ENCODE data around the gene SHOC1. TPM values are rescaled to one million over a fixed set of nuclear protein-coding genes. Genes with fewer than 3 reads are reported as not detected.

Gene SHOC1
- total and polyA plus RNA-seq, 2 donors (not counting 1 experiment from before 2014, with no cell fraction given), result not detected

DNA sequence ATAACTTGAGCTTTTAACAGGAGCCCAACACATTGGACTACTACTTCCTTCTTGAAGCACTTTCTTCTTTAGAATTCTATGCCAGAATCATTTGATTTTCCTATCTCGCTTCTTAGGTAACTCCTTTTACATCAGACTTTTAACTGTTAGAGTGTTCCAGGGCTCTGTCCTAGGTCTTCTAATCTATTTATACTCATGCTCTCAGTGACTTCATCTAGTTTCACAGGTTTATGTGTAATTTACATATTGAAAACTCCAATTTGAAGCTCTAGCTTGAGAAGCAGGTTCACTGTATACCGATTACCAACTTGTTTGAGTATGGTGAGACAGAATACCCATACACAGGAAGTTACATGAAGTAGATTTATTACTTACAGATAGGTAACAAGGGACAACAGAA is 11.3 kb downstream of the SHOC1 start:
- no peaks in the 10 kb centered on the region for H3K4me1 ChIP-seq (ENCODE audit: control insufficient read depth in 2 of 2, insufficient read depth in 2 of 2, low read length in 2 of 2)
- no peak overlapping the region for H3K27ac ChIP-seq (ENCODE audit: low read length in 2 of 2)
- intact Hi-C loops (cut with micrococcal nuclease), result no loop called here
- no CpG with 5 or more reads among the region's 2 CpGs for WGBS (ENCODE audit: insufficient coverage)
- Mint-ChIP-seq H3K27me3 (no peaks in the 10 kb centered on the region), H3K4me1 (no peaks in the 10 kb centered on the region), H3K4me3 (no peak overlapping the region), H3K27ac (no peak overlapping the region), H3K9me3 (ENCODE audit: insufficient read depth) (peaks cover 4% of the 10 kb centered on the region)
- ATAC-seq (ENCODE audit: low read depth), result no peak
- POLR2A ChIA-PET, result no interaction called here
- DNase-seq, result no peak
- no peaks in the 10 kb centered on the region for H3K27me3 ChIP-seq (replicated peaks in 1 of 4; ENCODE audit: control extremely low read depth in 1 of 4, control insufficient read depth in 3 of 4, insufficient read depth in 4 of 4, low read length in 3 of 4)
- CTCF ChIA-PET, result interaction anchor here (1.0 kb wide), 1 partner anchor 578 kb away, joined by 4 read pairs; no protein-coding TSS in a partner anchor
- no peaks in the 10 kb centered on the region for H3K79me2 ChIP-seq (ENCODE audit: control insufficient read depth, insufficient read depth, low read length)
- H3K4me3 ChIP-seq (ENCODE audit: control extremely low read depth in 1 of 5, extremely low read depth in 1 of 5, insufficient read depth in 1 of 5, low read depth in 2 of 5, low read length in 4 of 5), result no peak overlapping the region
- H4K20me1 ChIP-seq (ENCODE audit: control insufficient read depth, insufficient read depth, low read length, poor library complexity, severe bottlenecking), result no peaks in the 10 kb centered on the region
- H3K4me2 ChIP-seq (replicated peaks; ENCODE audit: low read depth, low read length, poor library complexity, severe bottlenecking), result no peak overlapping the region
- TF ChIP-seq EZH2 (IDR thresholded peaks at IDR 0.05; ENCODE audit: borderline replicate concordance, insufficient read depth, low read depth, low read length, poor library complexity, severe bottlenecking) (no peak), CTCF (IDR thresholded peaks at IDR 0.05) (no peak)
- H3K9ac ChIP-seq (ENCODE audit: low read length), result no peak overlapping the region
- no peak overlapping the region for H2AFZ ChIP-seq (ENCODE audit: insufficient read depth, low read depth, low read length, poor library complexity, severe bottlenecking)
- H3K9me3 ChIP-seq (ENCODE audit: control extremely low read depth in 1 of 3, control insufficient read depth in 2 of 3, insufficient read depth in 1 of 3, low read length in 2 of 3), result peaks cover 0 to 5% (median 4%) of the 10 kb centered on the region in 3 donors
- no peaks in the 10 kb centered on the region for H3K36me3 ChIP-seq (replicated peaks in 1 of 2; ENCODE audit: control extremely low read depth in 1 of 2, control insufficient read depth in 1 of 2, extremely low read depth in 1 of 2, insufficient read depth in 2 of 2, low read length in 1 of 2)

- Histone ChIP-seq H3K27ac (ENCODE audit: low read length in 2 of 2) (no peak overlapping the region), H3K4me3 (ENCODE audit: control extremely low read depth in 1 of 5, extremely low read depth in 1 of 5, insufficient read depth in 1 of 5, low read depth in 2 of 5, low read length in 4 of 5) (no peak overlapping the region), H3K79me2 (ENCODE audit: control insufficient read depth, insufficient read depth, low read length) (no peaks in the 10 kb centered on the region), H3K9ac (ENCODE audit: low read length) (no peak overlapping the region), H3K36me3 (replicated peaks in 1 of 2; ENCODE audit: control extremely low read depth in 1 of 2, control insufficient read depth in 1 of 2, extremely low read depth in 1 of 2, insufficient read depth in 2 of 2, low read length in 1 of 2) (no peaks in the 10 kb centered on the region), H3K4me2 (replicated peaks; ENCODE audit: low read depth, low read length, poor library complexity, severe bottlenecking) (no peak overlapping the region), H2AFZ (ENCODE audit: insufficient read depth, low read depth, low read length, poor library complexity, severe bottlenecking) (no peak overlapping the region), H3K27me3 (replicated peaks in 1 of 4; ENCODE audit: control extremely low read depth in 1 of 4, control insufficient read depth in 3 of 4, insufficient read depth in 4 of 4, low read length in 3 of 4) (no peaks in the 10 kb centered on the region), H3K9me3 (ENCODE audit: control extremely low read depth in 1 of 3, control insufficient read depth in 2 of 3, insufficient read depth in 1 of 3, low read length in 2 of 3) (peaks cover 0 to 6% (median 6%) of the 10 kb centered on the region in 3 donors), H3K4me1 (ENCODE audit: control insufficient read depth in 2 of 2, insufficient read depth in 2 of 2, low read length in 2 of 2) (no peaks in the 10 kb centered on the region), H4K20me1 (ENCODE audit: control insufficient read depth, insufficient read depth, low read length, poor library complexity, severe bottlenecking) (no peaks in the 10 kb centered on the region)
- TF ChIP-seq CTCF (IDR thresholded peaks at IDR 0.05) (no peak), EZH2 (IDR thresholded peaks at IDR 0.05; ENCODE audit: borderline replicate concordance, insufficient read depth, low read depth, low read length, poor library complexity, severe bottlenecking) (no peak)
- DNase-seq, result no peak
- intact Hi-C loops (cut with micrococcal nuclease), result no loop called here
- Mint-ChIP-seq H3K4me1 (no peaks in the 10 kb centered on the region), H3K9me3 (ENCODE audit: insufficient read depth) (peaks cover 11% of the 10 kb centered on the region), H3K27me3 (no peaks in the 10 kb centered on the region), H3K4me3 (no peak overlapping the region), H3K27ac (no peak overlapping the region)
- no peak for ATAC-seq (ENCODE audit: low read depth)
- CTCF ChIA-PET, result interaction anchor here (1.8 kb wide), 1 partner anchor 309 kb away, joined by 11 read pairs; no protein-coding TSS in a partner anchor
- POLR2A ChIA-PET, result interaction anchor here (0.7 kb wide), 1 partner anchor 127 kb away, joined by 4 read pairs; no protein-coding TSS in a partner anchor
Observed at GRCh38 chr9:111766066-111766465, 28.7 kb downstream of the SHOC1 start.

All from B cell (primary cell).